Measurements from ENCODE around the gene FOXD3.

FOXD3 gene

DNA sequence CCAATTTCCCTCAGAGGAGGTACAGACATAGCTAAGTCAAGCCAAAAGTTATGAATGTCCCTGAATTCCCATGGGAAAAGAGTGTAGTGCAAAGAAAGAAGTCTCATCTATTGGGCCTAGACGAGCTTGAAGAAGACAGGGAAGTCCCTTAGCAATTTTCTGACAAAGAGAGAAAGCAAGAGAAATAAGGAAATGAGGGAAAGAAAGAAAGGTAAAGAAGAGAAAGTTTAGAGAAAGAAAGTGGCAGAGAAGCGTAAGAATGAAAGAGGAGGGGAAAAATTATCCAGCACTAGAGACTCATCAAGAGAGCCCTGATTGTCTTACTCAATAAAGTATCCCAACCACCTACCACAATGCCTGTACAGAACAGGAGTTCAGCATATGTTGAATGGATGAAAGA lies 40.6 kb upstream of the FOXD3 start:
- TF ChIP-seq, protein P1, sequence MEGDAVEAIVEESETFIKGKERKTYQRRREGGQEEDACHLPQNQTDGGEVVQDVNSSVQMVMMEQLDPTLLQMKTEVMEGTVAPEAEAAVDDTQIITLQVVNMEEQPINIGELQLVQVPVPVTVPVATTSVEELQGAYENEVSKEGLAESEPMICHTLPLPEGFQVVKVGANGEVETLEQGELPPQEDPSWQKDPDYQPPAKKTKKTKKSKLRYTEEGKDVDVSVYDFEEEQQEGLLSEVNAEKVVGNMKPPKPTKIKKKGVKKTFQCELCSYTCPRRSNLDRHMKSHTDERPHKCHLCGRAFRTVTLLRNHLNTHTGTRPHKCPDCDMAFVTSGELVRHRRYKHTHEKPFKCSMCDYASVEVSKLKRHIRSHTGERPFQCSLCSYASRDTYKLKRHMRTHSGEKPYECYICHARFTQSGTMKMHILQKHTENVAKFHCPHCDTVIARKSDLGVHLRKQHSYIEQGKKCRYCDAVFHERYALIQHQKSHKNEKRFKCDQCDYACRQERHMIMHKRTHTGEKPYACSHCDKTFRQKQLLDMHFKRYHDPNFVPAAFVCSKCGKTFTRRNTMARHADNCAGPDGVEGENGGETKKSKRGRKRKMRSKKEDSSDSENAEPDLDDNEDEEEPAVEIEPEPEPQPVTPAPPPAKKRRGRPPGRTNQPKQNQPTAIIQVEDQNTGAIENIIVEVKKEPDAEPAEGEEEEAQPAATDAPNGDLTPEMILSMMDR (IDR thresholded peaks at IDR 0.05; ENCODE audit: extremely low read depth, insufficient read depth, missing control alignments), result no peak
- in situ Hi-C loops (cut with MboI; ENCODE audit: low pct_unique_long_range_greater_than_20kb, low sequenced_read_pairs, unreplicated experiment), result no loop called here
- no peak for DNase-seq (ENCODE audit: low spot score)

DNA sequence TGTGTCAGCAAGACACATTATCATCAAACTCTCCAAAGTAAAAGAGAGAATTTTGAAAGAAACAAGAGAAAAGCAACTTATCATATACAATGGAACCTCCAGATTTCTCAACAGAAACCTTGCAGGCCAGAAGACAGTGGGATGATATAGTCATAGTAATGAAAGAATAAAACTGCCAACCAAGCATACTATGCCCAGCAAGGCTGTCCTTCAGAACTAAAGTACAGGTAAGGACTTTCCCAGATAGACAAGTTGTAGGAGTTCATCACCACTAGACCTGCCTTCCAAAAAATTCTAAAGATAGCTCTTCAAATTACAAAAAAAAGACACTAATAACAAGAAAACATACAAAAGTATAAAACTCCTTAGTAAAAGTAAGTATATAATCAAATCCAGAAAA lies 33.2 kb upstream of the FOXD3 start:
- TF ChIP-seq, protein P1 (IDR thresholded peaks at IDR 0.05; ENCODE audit: extremely low read depth, insufficient read depth, missing control alignments), result no peak
- no peak for DNase-seq (ENCODE audit: low spot score)
- in situ Hi-C loops (cut with MboI; ENCODE audit: low pct_unique_long_range_greater_than_20kb, low sequenced_read_pairs, unreplicated experiment), result no loop called here

DNA sequence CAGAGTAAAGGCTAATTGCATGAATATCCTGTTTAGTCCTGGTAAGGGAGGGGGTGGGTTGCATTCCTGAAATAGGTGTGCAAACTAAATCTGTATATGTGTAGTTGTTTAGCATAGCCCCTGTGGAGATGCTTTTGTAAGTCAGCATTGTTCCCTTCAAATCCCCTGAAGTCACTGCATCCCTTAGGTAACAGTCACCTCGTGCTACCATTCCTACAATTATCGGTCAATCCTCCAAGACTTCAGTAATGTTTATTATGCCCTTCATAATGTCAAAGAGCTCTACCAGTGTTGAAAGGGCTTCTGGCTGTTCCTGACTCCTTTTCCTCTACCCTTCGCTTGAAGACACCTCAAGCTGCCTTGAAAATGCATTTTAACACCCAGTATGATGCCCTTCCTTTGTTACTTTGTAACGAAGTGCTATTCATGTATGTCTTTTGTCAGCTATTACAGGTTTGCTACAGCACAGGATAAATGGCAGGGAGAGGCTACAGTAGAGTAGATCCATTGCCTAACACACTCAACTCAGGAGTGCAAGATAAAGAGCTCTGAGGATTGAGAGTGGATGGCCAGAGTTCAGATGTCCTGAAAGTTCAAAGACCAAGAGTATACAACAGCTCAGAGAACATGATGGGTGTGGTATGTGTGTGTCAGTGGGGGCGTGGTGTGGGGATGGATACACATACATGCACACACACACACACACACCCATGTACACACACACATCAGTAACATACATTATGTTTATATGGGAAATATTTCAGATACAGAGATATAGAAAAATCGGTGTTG lies 27.4 kb upstream of the FOXD3 start:
- TF ChIP-seq, protein P1 (IDR thresholded peaks at IDR 0.05; ENCODE audit: extremely low read depth, insufficient read depth, missing control alignments), result no peak
- in situ Hi-C loops (cut with MboI; ENCODE audit: low pct_unique_long_range_greater_than_20kb, low sequenced_read_pairs, unreplicated experiment), result no loop called here
- DNase-seq (ENCODE audit: low spot score), result no peak

DNA sequence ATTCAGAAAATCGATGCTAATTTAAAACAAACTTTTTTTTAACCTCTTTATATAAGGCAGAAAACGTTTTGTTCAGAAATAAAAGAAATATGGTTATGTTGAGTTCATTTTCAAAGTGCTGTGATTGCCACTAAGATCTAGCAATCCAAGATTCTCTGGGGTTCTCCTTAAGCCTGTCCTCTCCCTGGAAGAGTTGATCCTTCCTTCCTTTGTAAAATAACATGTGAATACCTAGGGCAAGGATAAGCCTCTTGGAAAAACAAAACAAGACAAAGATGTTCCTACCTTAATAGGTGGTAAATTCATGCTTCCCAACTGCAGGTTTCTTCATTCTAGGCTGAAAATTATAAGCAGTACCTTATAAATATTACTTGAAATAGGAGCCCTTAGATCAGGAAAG lies 18.0 kb upstream of the FOXD3 start:
- in situ Hi-C loops (cut with MboI; ENCODE audit: low pct_unique_long_range_greater_than_20kb, low sequenced_read_pairs, unreplicated experiment), result no loop called here
- no peak for DNase-seq (ENCODE audit: low spot score)
- TF ChIP-seq, protein P1 (IDR thresholded peaks at IDR 0.05; ENCODE audit: extremely low read depth, insufficient read depth, missing control alignments), result no peak

DNA sequence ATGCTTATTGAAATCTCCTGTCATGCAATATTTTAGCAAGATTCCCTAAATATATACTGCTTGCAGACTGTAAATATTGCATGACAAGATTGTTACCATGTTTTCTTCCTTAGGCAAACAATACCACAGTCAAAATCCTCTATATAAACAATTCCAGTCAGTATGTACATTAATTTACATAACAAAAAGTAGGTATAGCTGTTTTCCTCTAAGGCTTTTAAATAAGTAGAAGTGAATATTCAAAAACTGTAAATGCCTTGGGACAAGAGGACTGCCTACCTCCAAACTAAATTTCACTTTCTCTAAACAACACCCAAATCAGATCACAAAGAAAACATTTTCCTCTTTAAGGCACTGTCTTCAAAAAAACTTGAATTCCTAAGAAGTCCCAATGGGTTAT lies 17.3 kb upstream of the FOXD3 start:
- in situ Hi-C loops (cut with MboI; ENCODE audit: low pct_unique_long_range_greater_than_20kb, low sequenced_read_pairs, unreplicated experiment), result no loop called here
- DNase-seq (ENCODE audit: low spot score), result no peak
- TF ChIP-seq, protein P1 (IDR thresholded peaks at IDR 0.05; ENCODE audit: extremely low read depth, insufficient read depth, missing control alignments), result no peak

DNA sequence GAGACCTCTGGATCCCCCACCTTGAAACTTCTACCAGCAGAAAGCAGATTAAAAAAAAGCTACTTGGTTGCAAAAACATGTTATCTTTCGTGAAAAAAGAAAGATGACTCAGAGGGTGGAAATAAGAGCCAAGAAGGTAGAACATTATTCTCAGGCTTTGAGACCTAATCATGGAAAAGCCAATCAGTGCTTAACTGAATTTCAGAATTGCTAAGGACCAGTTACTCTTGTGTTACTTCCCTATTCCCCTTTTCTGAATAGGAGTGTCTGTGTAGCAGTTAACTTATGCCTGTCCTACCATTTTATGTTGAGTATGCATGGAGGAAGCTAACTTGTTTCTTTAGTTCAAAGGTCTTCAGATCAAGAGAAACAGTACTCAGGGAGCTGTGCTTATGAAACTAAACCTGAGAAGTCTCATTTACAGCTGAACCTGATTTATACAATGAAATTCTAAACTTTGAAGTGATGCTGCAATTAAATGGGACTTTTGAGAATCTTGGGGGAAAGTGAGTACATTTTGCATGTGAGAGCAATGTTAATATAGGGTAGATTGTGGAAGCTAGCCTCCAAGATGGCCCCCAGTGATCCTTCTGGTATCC lies 15.1 kb upstream of the FOXD3 start:
- TF ChIP-seq, protein P1 (IDR thresholded peaks at IDR 0.05; ENCODE audit: extremely low read depth, insufficient read depth, missing control alignments), result no peak
- in situ Hi-C loops (cut with MboI; ENCODE audit: low pct_unique_long_range_greater_than_20kb, low sequenced_read_pairs, unreplicated experiment), result no loop called here
- no peak for DNase-seq (ENCODE audit: low spot score)
